Fibroblast of villous mesenchyme (primary cell): ENCODE data around the gene ABI3BP. TPM values are rescaled to one million over a fixed set of nuclear protein-coding genes. Genes with fewer than 3 reads are reported as not detected.
A peak's percentile ranks its signal among the peaks of the same experiment; 100 is the strongest.

ENCODE experiments used
- DNase-seq: peaks from one replicate; pipeline ENCODE4 v3.0.0-alpha.2; 2010; ENCODE audit warnings: low read depth
- H3K4me3 ChIP-seq: 2 replicates; pipeline ENCODE4 v1.5.1; 2011; ENCODE audit warnings: low read depth, mild to moderate bottlenecking, low read length
- CTCF ChIP-seq: IDR thresholded peaks from 2 replicates; pipeline ENCODE4 v1.5.1; 2012; ENCODE audit warnings: low read depth, mild to moderate bottlenecking, low read length; ENCODE audit not compliant: insufficient read depth
- total RNA-seq: library from RNA; depleted of rRNA; stranded (reverse); fragments of >200 nt; gene quantifications from 2 replicates; pipeline ENCODE4 v1.2.3, GENCODE V29; 2012

The ABI3BP gene
- total RNA-seq, 1 donor, result 7.8 TPM

DNA sequence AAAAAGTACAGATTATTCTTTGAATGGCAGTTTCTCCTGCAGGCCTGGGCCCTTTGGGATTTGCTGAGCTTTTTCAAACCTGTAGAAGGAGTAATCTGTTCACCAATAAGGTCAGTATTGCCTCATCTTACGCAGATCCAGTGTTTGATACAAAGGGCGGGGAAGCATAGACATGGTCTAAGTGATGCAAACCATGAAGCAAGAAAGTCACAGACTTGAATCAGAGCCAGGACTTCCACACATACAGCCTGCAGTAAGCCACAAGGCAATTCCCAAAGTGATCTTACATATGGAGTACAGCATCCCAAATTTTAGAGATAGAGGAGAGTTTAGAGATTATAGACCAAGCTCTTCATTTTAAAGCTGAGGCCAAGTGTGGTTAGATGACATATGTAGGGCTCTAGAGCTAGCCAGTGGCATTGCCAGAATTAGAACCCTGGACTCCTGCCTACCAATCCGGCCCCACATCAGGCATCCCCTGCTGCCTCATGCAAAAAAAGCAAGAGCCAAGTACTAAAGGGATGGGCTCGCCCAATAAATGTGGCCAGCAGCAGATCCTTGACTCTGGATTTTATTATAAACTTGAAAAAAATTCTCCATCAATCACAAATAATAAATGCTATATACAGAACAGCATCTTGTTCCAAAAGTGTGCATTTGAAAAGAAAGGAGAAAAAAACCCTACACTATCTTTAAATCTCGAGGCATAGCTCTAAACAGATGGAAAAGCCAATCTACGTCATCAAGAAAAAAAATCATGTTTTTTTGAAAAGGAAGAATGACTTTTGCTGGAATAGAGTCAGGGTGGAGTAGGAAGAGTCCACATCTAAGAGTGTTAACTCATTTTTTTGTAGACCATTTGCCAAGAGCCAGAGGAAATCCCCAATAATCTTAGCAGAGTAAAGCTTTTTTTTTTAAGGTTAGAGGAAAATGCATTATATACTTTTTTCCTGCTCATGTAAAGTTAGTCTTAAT, 24.0 kb downstream of the ABI3BP start:
- no peak overlapping the region for H3K4me3 ChIP-seq
- DNase-seq, result peak; percentile 55
- TF ChIP-seq CTCF, result no peak

DNA sequence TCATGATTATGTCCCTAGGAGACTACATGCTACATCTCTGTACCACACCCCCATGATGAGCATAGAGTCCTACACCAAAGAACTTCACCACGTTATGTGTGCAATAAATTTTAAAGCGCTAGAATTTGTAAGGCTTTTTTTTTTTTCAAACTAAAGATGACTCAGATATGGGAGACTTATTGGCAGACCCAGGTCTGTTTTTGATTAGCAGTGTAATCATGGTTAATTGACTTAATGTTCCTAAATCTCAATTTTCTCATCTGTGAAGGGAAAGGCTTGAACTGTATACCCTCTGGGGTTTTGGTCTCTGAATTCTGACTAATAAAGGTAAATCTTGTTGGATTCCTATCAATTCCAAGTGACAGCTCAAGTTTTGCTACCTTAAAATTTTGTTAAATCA, 26.4 kb downstream of the ABI3BP start:
- no peak for DNase-seq
- H3K4me3 ChIP-seq, result no peak overlapping the region
- TF ChIP-seq CTCF, result no peak

DNA sequence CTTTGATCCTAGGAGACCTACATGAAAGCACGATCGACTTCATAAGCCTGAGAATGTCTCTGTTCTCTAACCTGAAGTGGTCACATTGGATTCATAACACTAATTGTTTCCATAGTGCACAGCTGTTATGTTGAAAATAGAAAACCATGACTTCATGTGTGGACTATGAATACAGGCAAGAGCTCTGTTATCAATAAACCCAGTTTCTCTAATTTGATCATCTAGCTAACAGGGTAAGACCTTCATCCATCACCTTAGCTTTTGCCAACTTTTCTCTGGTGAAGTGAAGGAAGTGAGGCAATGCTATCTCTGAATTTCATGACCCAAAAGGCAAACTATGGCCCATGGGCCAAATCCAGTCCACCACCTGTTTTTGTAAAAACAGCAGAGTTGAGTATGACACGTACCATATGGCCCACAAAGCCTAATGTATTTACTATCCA, 27.2 kb downstream of the ABI3BP start:
- no peak for TF ChIP-seq CTCF
- H3K4me3 ChIP-seq, result no peak overlapping the region
- no peak for DNase-seq

DNA sequence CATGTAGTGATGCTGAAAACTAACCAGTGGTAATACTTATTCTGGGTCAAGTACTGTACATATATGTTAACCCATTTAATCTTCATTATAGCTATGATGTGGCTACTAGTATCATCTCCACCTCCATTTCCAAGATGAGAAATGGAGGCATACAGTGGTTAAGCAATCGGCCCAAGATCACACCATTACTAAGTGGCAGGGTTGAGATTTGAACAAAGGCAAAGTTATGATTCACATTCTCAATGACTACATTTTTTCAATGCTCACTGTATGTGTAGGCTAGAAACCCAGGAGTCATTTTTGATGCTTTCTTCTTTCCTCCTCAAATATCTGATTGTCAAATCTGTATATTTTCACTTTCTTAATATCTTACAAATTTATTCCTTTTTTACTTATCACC, 30.2 kb downstream of the ABI3BP start:
- no peak overlapping the region for H3K4me3 ChIP-seq
- no peak for DNase-seq
- TF ChIP-seq CTCF, result no peak

GRCh38 chr3:100957261-100957986, 35.8 kb downstream of the ABI3BP start:
- peak; percentile 51 for DNase-seq
- TF ChIP-seq CTCF, result no peak
- no peak overlapping the region for H3K4me3 ChIP-seq

DNA sequence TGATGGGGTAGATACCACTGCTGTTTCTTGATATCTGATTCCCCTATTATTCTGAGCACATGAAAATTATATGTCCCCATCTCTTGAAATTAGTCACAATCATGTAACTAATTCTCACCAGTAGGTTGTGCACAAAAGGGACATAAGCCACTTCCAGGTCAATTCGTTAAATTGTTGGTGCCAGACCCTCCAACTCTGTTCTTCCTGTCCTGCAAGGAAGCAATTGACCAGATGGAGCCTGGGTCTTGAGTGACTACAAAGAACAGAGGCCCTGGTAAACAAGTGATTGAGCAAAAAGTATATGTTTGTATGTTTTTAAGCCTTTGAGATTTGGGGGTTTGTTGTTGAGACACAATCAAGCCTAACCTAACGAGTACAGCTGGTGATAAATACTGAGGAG, 36.9 kb downstream of the ABI3BP start:
- TF ChIP-seq CTCF, result no peak
- no peak for DNase-seq
- no peak overlapping the region for H3K4me3 ChIP-seq
